Peyer's patch (tissue), 4 donors: Measurements from ENCODE around the gene TM4SF4.

Experiments
- POLR2A ChIP-seq, 2 donors: fragments of 450-650 bp; IDR thresholded peaks; one replicate each; pipeline ENCODE4 v1.5.1; 2017; ENCODE audit warnings: antibody characterized with exemption in 2 of 2, mild to moderate bottlenecking in 2 of 2, moderate library complexity in 2 of 2
- TF ChIP-seq, protein P1 (sequence below), 6 experiments: fragments of 450-650 bp in 4 of 6; fragments of 200-600 bp in 2 of 6; sonication (generic) in 1 of 6; IDR thresholded peaks; one replicate each; pipeline ENCODE4 v1.5.1; 2017 to 2019; ENCODE audit warnings: antibody characterized with exemption in 6 of 6, mild to moderate bottlenecking in 3 of 6, moderate library complexity in 1 of 6

GRCh38 chr3:149468504-149469212 lies 5.8 kb upstream of the TM4SF4 start:
- TF ChIP-seq, protein P1, sequence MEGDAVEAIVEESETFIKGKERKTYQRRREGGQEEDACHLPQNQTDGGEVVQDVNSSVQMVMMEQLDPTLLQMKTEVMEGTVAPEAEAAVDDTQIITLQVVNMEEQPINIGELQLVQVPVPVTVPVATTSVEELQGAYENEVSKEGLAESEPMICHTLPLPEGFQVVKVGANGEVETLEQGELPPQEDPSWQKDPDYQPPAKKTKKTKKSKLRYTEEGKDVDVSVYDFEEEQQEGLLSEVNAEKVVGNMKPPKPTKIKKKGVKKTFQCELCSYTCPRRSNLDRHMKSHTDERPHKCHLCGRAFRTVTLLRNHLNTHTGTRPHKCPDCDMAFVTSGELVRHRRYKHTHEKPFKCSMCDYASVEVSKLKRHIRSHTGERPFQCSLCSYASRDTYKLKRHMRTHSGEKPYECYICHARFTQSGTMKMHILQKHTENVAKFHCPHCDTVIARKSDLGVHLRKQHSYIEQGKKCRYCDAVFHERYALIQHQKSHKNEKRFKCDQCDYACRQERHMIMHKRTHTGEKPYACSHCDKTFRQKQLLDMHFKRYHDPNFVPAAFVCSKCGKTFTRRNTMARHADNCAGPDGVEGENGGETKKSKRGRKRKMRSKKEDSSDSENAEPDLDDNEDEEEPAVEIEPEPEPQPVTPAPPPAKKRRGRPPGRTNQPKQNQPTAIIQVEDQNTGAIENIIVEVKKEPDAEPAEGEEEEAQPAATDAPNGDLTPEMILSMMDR (IDR thresholded peaks at IDR 0.05), result no peak
- no peak for TF ChIP-seq POLR2A (IDR thresholded peaks at IDR 0.05)
